ENCODE data around the gene SLC12A3. TPM values are rescaled to one million over a fixed set of nuclear protein-coding genes. Genes with fewer than 3 reads are reported as not detected.

Gene SLC12A3
- total and polyA plus RNA-seq, 2 experiments from 2014 or later: not detected

- TF ChIP-seq, protein P1, sequence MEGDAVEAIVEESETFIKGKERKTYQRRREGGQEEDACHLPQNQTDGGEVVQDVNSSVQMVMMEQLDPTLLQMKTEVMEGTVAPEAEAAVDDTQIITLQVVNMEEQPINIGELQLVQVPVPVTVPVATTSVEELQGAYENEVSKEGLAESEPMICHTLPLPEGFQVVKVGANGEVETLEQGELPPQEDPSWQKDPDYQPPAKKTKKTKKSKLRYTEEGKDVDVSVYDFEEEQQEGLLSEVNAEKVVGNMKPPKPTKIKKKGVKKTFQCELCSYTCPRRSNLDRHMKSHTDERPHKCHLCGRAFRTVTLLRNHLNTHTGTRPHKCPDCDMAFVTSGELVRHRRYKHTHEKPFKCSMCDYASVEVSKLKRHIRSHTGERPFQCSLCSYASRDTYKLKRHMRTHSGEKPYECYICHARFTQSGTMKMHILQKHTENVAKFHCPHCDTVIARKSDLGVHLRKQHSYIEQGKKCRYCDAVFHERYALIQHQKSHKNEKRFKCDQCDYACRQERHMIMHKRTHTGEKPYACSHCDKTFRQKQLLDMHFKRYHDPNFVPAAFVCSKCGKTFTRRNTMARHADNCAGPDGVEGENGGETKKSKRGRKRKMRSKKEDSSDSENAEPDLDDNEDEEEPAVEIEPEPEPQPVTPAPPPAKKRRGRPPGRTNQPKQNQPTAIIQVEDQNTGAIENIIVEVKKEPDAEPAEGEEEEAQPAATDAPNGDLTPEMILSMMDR (IDR thresholded peaks at IDR 0.05; ENCODE audit: poor library complexity): no peak
- TF ChIP-seq EZH2 (IDR thresholded peaks at IDR 0.05; ENCODE audit: borderline replicate concordance): no peak
- TF ChIP-seq EZH2phosphoT487 (IDR thresholded peaks at IDR 0.05; ENCODE audit: low read depth, severe bottlenecking, unreplicated experiment): no peak
- no peak overlapping the region for H2AFZ ChIP-seq
- no peak for DNase-seq (ENCODE audit: low spot score)
- no peaks in the 10 kb centered on the region for H3K79me2 ChIP-seq
- H3K4me3 ChIP-seq: no peak overlapping the region
- H3K9me2 ChIP-seq (replicated peaks; ENCODE audit: insufficient read depth): no peaks in the 10 kb centered on the region
- WGBS (ENCODE audit: low lambda C conversion rate, missing lambda C conversion rate): 89% methylated on average over 8 of the region's 8 CpGs
- H3K4me2 ChIP-seq: no peak overlapping the region
- H3K27ac ChIP-seq: no peak overlapping the region
- no peaks in the 10 kb centered on the region for H3K27me3 ChIP-seq
- H4K20me1 ChIP-seq (ENCODE audit: insufficient read depth, poor library complexity, severe bottlenecking): no peaks in the 10 kb centered on the region
- H3K4me1 ChIP-seq (ENCODE audit: insufficient read depth): no peaks in the 10 kb centered on the region
- H3K36me3 ChIP-seq (replicated peaks; ENCODE audit: insufficient read depth, low read depth): no peaks in the 10 kb centered on the region
- no peaks in the 10 kb centered on the region for H3K9me3 ChIP-seq (ENCODE audit: low read depth)
These were observed 33.8 kb downstream of the SLC12A3 start for GRCh38 chr16:56898847-56899246.

GRCh38 chr16:56903866-56904265, 38.9 kb downstream of the SLC12A3 start:
- no peaks in the 10 kb centered on the region for H3K79me2 ChIP-seq
- whole genome bisulfite sequencing (ENCODE audit: low lambda C conversion rate, missing lambda C conversion rate): 98% methylated on average over 2 of the region's 2 CpGs
- no peak overlapping the region for H3K27ac ChIP-seq
- H3K4me3 ChIP-seq: no peak overlapping the region
- no peaks in the 10 kb centered on the region for H3K9me3 ChIP-seq (ENCODE audit: low read depth)
- no peaks in the 10 kb centered on the region for H3K9me2 ChIP-seq (replicated peaks; ENCODE audit: insufficient read depth)
- no peak overlapping the region for H2AFZ ChIP-seq
- no peak overlapping the region for H3K4me2 ChIP-seq
- H3K4me1 ChIP-seq (ENCODE audit: insufficient read depth): no peaks in the 10 kb centered on the region
- H3K27me3 ChIP-seq: no peaks in the 10 kb centered on the region
- TF ChIP-seq, protein P1 (IDR thresholded peaks at IDR 0.05; ENCODE audit: poor library complexity): no peak
- no peaks in the 10 kb centered on the region for H3K36me3 ChIP-seq (replicated peaks; ENCODE audit: insufficient read depth, low read depth)
- no peaks in the 10 kb centered on the region for H4K20me1 ChIP-seq (ENCODE audit: insufficient read depth, poor library complexity, severe bottlenecking)
- DNase-seq (ENCODE audit: low spot score): no peak

- H3K27ac ChIP-seq: no peak overlapping the region
- H3K9me2 ChIP-seq (replicated peaks; ENCODE audit: insufficient read depth): no peaks in the 10 kb centered on the region
- H3K4me3 ChIP-seq: no peak overlapping the region
- WGBS (ENCODE audit: low lambda C conversion rate, missing lambda C conversion rate): 96% methylated on average over 3 of the region's 3 CpGs
- H3K79me2 ChIP-seq: no peaks in the 10 kb centered on the region
- no peaks in the 10 kb centered on the region for H4K20me1 ChIP-seq (ENCODE audit: insufficient read depth, poor library complexity, severe bottlenecking)
- no peak overlapping the region for H3K4me2 ChIP-seq
- no peak for DNase-seq (ENCODE audit: low spot score)
- no peak overlapping the region for H2AFZ ChIP-seq
- peaks cover 4% of the 10 kb centered on the region for H3K4me1 ChIP-seq (ENCODE audit: insufficient read depth)
- H3K9me3 ChIP-seq (ENCODE audit: low read depth): no peaks in the 10 kb centered on the region
- no peaks in the 10 kb centered on the region for H3K36me3 ChIP-seq (replicated peaks; ENCODE audit: insufficient read depth, low read depth)
- TF ChIP-seq, protein P1 (IDR thresholded peaks at IDR 0.05; ENCODE audit: poor library complexity): no peak
- TF ChIP-seq EZH2phosphoT487 (IDR thresholded peaks at IDR 0.05; ENCODE audit: low read depth, severe bottlenecking, unreplicated experiment) (no peak), EZH2 (IDR thresholded peaks at IDR 0.05; ENCODE audit: borderline replicate concordance) (no peak)
- H3K27me3 ChIP-seq: no peaks in the 10 kb centered on the region
These were observed 42.4 kb downstream of the SLC12A3 start for GRCh38 chr16:56907401-56907800.

DNA sequence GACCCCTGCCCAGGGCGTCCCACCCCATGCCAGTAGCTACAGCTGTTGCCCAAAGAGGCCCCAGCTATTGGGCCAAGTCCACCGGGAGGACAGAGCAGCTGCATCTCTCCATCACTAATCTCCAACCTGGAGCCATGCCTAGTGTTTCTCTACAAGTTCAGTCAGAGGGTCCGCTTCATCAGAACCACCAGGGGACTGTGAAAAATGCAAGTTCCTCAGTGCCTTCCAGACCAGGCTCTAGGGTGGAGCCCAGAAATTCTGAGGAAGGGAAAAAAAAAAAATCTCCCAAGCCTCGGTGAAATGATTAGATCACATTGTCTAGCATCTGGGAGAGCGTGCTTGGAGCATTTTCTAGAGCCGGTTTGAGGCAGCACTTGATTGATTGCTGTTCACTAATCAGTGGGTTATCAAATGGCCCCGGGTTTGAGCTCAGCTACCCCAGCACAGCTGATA, 44.5 kb downstream of the SLC12A3 start:
- H3K9me3 ChIP-seq (ENCODE audit: low read depth): no peaks in the 10 kb centered on the region
- no peaks in the 10 kb centered on the region for H3K36me3 ChIP-seq (replicated peaks; ENCODE audit: insufficient read depth, low read depth)
- H3K79me2 ChIP-seq: no peaks in the 10 kb centered on the region
- no peaks in the 10 kb centered on the region for H3K9me2 ChIP-seq (replicated peaks; ENCODE audit: insufficient read depth)
- WGBS (ENCODE audit: low lambda C conversion rate, missing lambda C conversion rate): 47% methylated on average over 7 of the region's 7 CpGs
- DNase-seq (ENCODE audit: low spot score): no peak
- no peak overlapping the region for H3K4me2 ChIP-seq
- H3K4me3 ChIP-seq: no peak overlapping the region
- no peak for TF ChIP-seq EZH2phosphoT487 (IDR thresholded peaks at IDR 0.05; ENCODE audit: low read depth, severe bottlenecking, unreplicated experiment)
- TF ChIP-seq EZH2 (IDR thresholded peaks at IDR 0.05; ENCODE audit: borderline replicate concordance): no peak
- TF ChIP-seq, protein P1 (IDR thresholded peaks at IDR 0.05; ENCODE audit: poor library complexity): no peak
- peaks cover 15% of the 10 kb centered on the region for H3K4me1 ChIP-seq (ENCODE audit: insufficient read depth)
- H3K27ac ChIP-seq: no peak overlapping the region
- no peak overlapping the region for H2AFZ ChIP-seq
- no peaks in the 10 kb centered on the region for H3K27me3 ChIP-seq
- H4K20me1 ChIP-seq (ENCODE audit: insufficient read depth, poor library complexity, severe bottlenecking): no peaks in the 10 kb centered on the region

Measured in hepatocyte (in vitro differentiated cells).